Measurements from ENCODE around the gene MYH13. TPM values are rescaled to one million over a fixed set of nuclear protein-coding genes. Genes with fewer than 3 reads are reported as not detected.
A peak's percentile ranks its signal among the peaks of the same experiment; 100 is the strongest.

The MYH13 gene
- total RNA-seq, 1 donor from 2014 or later, result not detected

- Histone ChIP-seq H3K27me3 (no peaks in the 10 kb centered on the region), H3K4me2 (no peak overlapping the region), H3K9me3 (ENCODE audit: low read depth) (no peaks in the 10 kb centered on the region), H3K4me3 (no peak overlapping the region), H3K79me2 (ENCODE audit: low read depth) (no peaks in the 10 kb centered on the region), H3K9ac (no peak overlapping the region), H3K4me1 (no peaks in the 10 kb centered on the region), H4K20me1 (ENCODE audit: low read depth) (no peaks in the 10 kb centered on the region), H3K27ac (no peak overlapping the region), H2AFZ (replicated peaks) (no peak overlapping the region), H3K36me3 (no peaks in the 10 kb centered on the region), H3F3A (ENCODE audit: low read depth) (no peaks in the 10 kb centered on the region)
- peaks cover 6% of the 10 kb centered on the region for H3K9me3 Mint-ChIP-seq
- H3K4me1 Mint-ChIP-seq, result no peaks in the 10 kb centered on the region
- no peaks in the 10 kb centered on the region for H3K36me3 Mint-ChIP-seq
- H3K4me3 Mint-ChIP-seq, result no peak overlapping the region
- peaks cover 6% of the 10 kb centered on the region for H3K27me3 Mint-ChIP-seq (ENCODE audit: insufficient read depth, low read depth)
- H3K27ac Mint-ChIP-seq, result no peak overlapping the region
- TF ChIP-seq EZH2 (IDR thresholded peaks at IDR 0.05) (no peak), EZH2phosphoT487 (IDR thresholded peaks at IDR 0.05) (no peak)
- TF ChIP-seq, protein P1, sequence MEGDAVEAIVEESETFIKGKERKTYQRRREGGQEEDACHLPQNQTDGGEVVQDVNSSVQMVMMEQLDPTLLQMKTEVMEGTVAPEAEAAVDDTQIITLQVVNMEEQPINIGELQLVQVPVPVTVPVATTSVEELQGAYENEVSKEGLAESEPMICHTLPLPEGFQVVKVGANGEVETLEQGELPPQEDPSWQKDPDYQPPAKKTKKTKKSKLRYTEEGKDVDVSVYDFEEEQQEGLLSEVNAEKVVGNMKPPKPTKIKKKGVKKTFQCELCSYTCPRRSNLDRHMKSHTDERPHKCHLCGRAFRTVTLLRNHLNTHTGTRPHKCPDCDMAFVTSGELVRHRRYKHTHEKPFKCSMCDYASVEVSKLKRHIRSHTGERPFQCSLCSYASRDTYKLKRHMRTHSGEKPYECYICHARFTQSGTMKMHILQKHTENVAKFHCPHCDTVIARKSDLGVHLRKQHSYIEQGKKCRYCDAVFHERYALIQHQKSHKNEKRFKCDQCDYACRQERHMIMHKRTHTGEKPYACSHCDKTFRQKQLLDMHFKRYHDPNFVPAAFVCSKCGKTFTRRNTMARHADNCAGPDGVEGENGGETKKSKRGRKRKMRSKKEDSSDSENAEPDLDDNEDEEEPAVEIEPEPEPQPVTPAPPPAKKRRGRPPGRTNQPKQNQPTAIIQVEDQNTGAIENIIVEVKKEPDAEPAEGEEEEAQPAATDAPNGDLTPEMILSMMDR (IDR thresholded peaks at IDR 0.05), result no peak
- DNase-seq (ENCODE audit: low spot score), result no peak
Measured at GRCh38 chr17:10309003-10309974, 63.5 kb downstream of the MYH13 start.

GRCh38 chr17:10306585-10306984 lies 66.2 kb downstream of the MYH13 start:
- Histone ChIP-seq H3K79me2 (ENCODE audit: low read depth) (no peaks in the 10 kb centered on the region), H3K27me3 (no peaks in the 10 kb centered on the region), H4K20me1 (ENCODE audit: low read depth) (no peaks in the 10 kb centered on the region), H3K4me1 (no peaks in the 10 kb centered on the region), H3K27ac (no peak overlapping the region), H3F3A (ENCODE audit: low read depth) (no peaks in the 10 kb centered on the region), H3K9me3 (ENCODE audit: low read depth) (no peaks in the 10 kb centered on the region), H3K4me2 (no peak overlapping the region), H3K36me3 (no peaks in the 10 kb centered on the region), H3K4me3 (no peak overlapping the region), H2AFZ (replicated peaks) (no peak overlapping the region), H3K9ac (no peak overlapping the region)
- H3K4me3 Mint-ChIP-seq, result no peak overlapping the region
- no peaks in the 10 kb centered on the region for H3K4me1 Mint-ChIP-seq
- H3K36me3 Mint-ChIP-seq, result no peaks in the 10 kb centered on the region
- H3K9me3 Mint-ChIP-seq, result peaks cover 6% of the 10 kb centered on the region
- no peak overlapping the region for H3K27ac Mint-ChIP-seq
- peaks cover 8% of the 10 kb centered on the region for H3K27me3 Mint-ChIP-seq (ENCODE audit: insufficient read depth, low read depth)
- TF ChIP-seq, protein P1 (IDR thresholded peaks at IDR 0.05), result no peak
- TF ChIP-seq EZH2 (IDR thresholded peaks at IDR 0.05) (no peak), EZH2phosphoT487 (IDR thresholded peaks at IDR 0.05) (no peak)
- DNase-seq (ENCODE audit: low spot score), result no peak

- Histone ChIP-seq H3K4me3 (no peak overlapping the region), H3K9me3 (ENCODE audit: low read depth) (no peaks in the 10 kb centered on the region), H3F3A (ENCODE audit: low read depth) (no peaks in the 10 kb centered on the region), H3K36me3 (no peaks in the 10 kb centered on the region), H3K9ac (no peak overlapping the region), H3K79me2 (ENCODE audit: low read depth) (no peaks in the 10 kb centered on the region), H3K27me3 (no peaks in the 10 kb centered on the region), H3K27ac (no peak overlapping the region), H3K4me2 (no peak overlapping the region), H4K20me1 (ENCODE audit: low read depth) (no peaks in the 10 kb centered on the region), H3K4me1 (no peaks in the 10 kb centered on the region), H2AFZ (replicated peaks) (peak overlapping the region; percentile 50)
- Mint-ChIP-seq H3K27ac (peak overlapping the region; percentile 21), H3K36me3 (no peaks in the 10 kb centered on the region), H3K27me3 (ENCODE audit: insufficient read depth, low read depth) (peaks cover 10% of the 10 kb centered on the region), H3K4me3 (no peak overlapping the region), H3K4me1 (peaks cover 3% of the 10 kb centered on the region), H3K9me3 (peaks cover under 1% of the 10 kb centered on the region)
- DNase-seq (ENCODE audit: low spot score), result no peak
- no peak for TF ChIP-seq EZH2 (IDR thresholded peaks at IDR 0.05)
- no peak for TF ChIP-seq EZH2phosphoT487 (IDR thresholded peaks at IDR 0.05)
- TF ChIP-seq, protein P1 (IDR thresholded peaks at IDR 0.05), result no peak
Measured at GRCh38 chr17:10305398-10305797, 67.4 kb downstream of the MYH13 start.

Data from neural progenitor cell (in vitro differentiated cells).